Gastrocnemius medialis (tissue), 4 donors: ENCODE results near the gene SLC16A1. TPM values are rescaled to one million over a fixed set of nuclear protein-coding genes. Genes with fewer than 3 reads are reported as not detected.

Experiments
- ATAC-seq, 2 donors: fragments of 150-250 bp; one replicate each; pipeline ENCODE4 v1.9.1; 2016
- DNase-seq, 2 donors: peaks; one replicate each; pipeline ENCODE4 v3.0.0-alpha.2; 2019
- H3K27ac ChIP-seq, 4 donors: fragments of 200-600 bp; sonication (generic); 1 replicate in 1 of 4; 2 replicates in 3 of 4; pipeline ENCODE4 v1.5.1; 2016 to 2018; ENCODE audit warnings: mild to moderate bottlenecking in 2 of 4, moderate library complexity in 1 of 4
- H3K27me3 ChIP-seq, 3 donors: fragments of 200-600 bp; sonication (generic) in 2 of 3; 1 replicate in 1 of 3; 2 replicates in 2 of 3; pipeline versions ENCODE4 v1.5.1 to v1.6.0; 2016 to 2019; ENCODE audit warnings: mild to moderate bottlenecking in 1 of 3, moderate library complexity in 1 of 3
- H3K36me3 ChIP-seq, 2 donors: fragments of 200-600 bp; sonication (generic) in 1 of 2; one replicate each; pipeline ENCODE4 v1.5.1; 2017 to 2018
- H3K4me1 ChIP-seq, 2 donors: fragments of 200-600 bp; sonication (generic) in 1 of 2; one replicate each; pipeline ENCODE4 v1.5.1; 2016 to 2017; ENCODE audit warnings: mild to moderate bottlenecking in 2 of 2
- H3K4me3 ChIP-seq, 4 donors: fragments of 200-600 bp; sonication (generic) in 3 of 4; 1 replicate in 1 of 4; 2 replicates in 3 of 4; pipeline ENCODE4 v1.5.1; 2016 to 2019; ENCODE audit warnings: mild to moderate bottlenecking in 2 of 4
- H3K9me3 ChIP-seq, 3 donors: fragments of 200-600 bp; sonication (generic) in 2 of 3; 1 replicate in 1 of 3; 2 replicates in 2 of 3; pipeline ENCODE4 v1.5.1; 2016 to 2019
- CTCF ChIP-seq, 5 experiments: fragments of 450-650 bp in 3 of 5; fragments of 200-600 bp in 2 of 5; sonication (generic) in 2 of 5; IDR thresholded peaks in 4 of 5; conservative IDR thresholded peaks in 1 of 5; 1 replicate in 4 of 5; 2 replicates in 1 of 5; pipeline ENCODE4 v1.5.1; 2016 to 2019; ENCODE audit warnings: antibody characterized with exemption in 5 of 5, mild to moderate bottlenecking in 3 of 5, moderate library complexity in 3 of 5
- POLR2A ChIP-seq, 2 donors: fragments of 450-650 bp; IDR thresholded peaks; one replicate each; pipeline ENCODE4 v1.6.1; 2017; ENCODE audit warnings: antibody characterized with exemption in 2 of 2, mild to moderate bottlenecking in 2 of 2, moderate library complexity in 2 of 2
- in situ Hi-C, 4 donors: fragments of 200-750 bp; cut with MboI; loops; one replicate each; pipeline versions ENCODE4 v1.15.0 to v1.8.0; 2017; ENCODE audit warnings: low sequenced_read_pairs in 4 of 4
- intact Hi-C: fragments of 100-400 bp; cut with DNase I; formaldehyde crosslinking; loops from one replicate; pipeline ENCODE4 v1.15.1; 2023; ENCODE audit warnings: low total_unique reads
- total RNA-seq, 4 donors: library from RNA; depleted of rRNA; stranded (reverse); fragments of >200 nt; gene quantifications; one replicate each; pipeline versions ENCODE4 v1.1.0 to v1.2.3, GENCODE V29; 2016

The SLC16A1 gene
- total RNA-seq, 4 donors from 2014 or later: 26.5 to 41.6 (median 36.2) TPM

DNA sequence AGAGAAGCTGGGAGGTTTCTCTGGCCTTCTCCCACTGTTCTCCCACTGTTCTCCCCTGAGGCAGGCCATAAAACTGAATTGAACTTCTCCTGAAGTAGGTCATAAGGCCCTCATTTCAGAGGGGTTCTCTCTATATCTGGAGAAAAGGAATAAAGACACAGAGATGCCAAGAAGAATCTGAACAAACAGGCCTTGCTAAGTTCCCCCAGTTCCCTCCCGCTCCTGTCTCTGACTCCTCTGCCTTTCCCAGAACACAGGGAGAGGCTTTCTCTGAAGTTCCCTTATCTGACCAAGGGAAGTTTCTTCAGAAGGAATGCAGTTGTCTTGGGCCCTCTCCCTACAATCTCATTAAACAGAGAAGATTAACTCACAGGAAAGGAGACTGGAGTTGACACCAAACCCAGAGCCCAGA, 83.4 kb downstream of the SLC16A1 start:
- DNase-seq: no peak
- Histone ChIP-seq H3K36me3 (no peaks in the 10 kb centered on the region), H3K9me3 (no peaks in the 10 kb centered on the region), H3K27ac (no peak overlapping the region), H3K4me3 (no peak overlapping the region), H3K27me3 (no peaks in the 10 kb centered on the region), H3K4me1 (no peaks in the 10 kb centered on the region)
- in situ Hi-C loops: no loop called here
- intact Hi-C loops: loop anchor here (10.0 kb wide), 1 partner anchor 1068 kb away; no protein-coding TSS in a partner anchor
- ATAC-seq: no peak
- TF ChIP-seq CTCF (IDR thresholded peaks at IDR 0.05 in 4 of 5, conservative IDR thresholded peaks at IDR 0.05 in 1 of 5): no peak
- TF ChIP-seq POLR2A (IDR thresholded peaks at IDR 0.05): no peak

- no peak overlapping the region for H3K27ac ChIP-seq
- H3K27me3 ChIP-seq: no peaks in the 10 kb centered on the region
- no peaks in the 10 kb centered on the region for H3K36me3 ChIP-seq
- no peak for ATAC-seq
- TF ChIP-seq POLR2A (IDR thresholded peaks at IDR 0.05): no peak
- no peak for TF ChIP-seq CTCF (IDR thresholded peaks at IDR 0.05 in 4 of 5, conservative IDR thresholded peaks at IDR 0.05 in 1 of 5)
- intact Hi-C loops (loop anchor here (10.0 kb wide), 1 partner anchor 1066 kb away; no protein-coding TSS in a partner anchor), in situ Hi-C loops (no loop called here)
- H3K4me3 ChIP-seq: no peak overlapping the region
- H3K9me3 ChIP-seq: no peaks in the 10 kb centered on the region
- DNase-seq: no peak
- no peaks in the 10 kb centered on the region for H3K4me1 ChIP-seq
Observed at GRCh38 chr1:112870887-112871646, 84.9 kb downstream of the SLC16A1 start.

GRCh38 chr1:112869895-112870294, 86.1 kb downstream of the SLC16A1 start:
- Histone ChIP-seq H3K27me3 (no peaks in the 10 kb centered on the region), H3K36me3 (no peaks in the 10 kb centered on the region), H3K4me3 (no peak overlapping the region), H3K27ac (no peak overlapping the region), H3K9me3 (no peaks in the 10 kb centered on the region), H3K4me1 (no peaks in the 10 kb centered on the region)
- in situ Hi-C loops: no loop called here
- no peak for ATAC-seq
- no peak for TF ChIP-seq CTCF (IDR thresholded peaks at IDR 0.05 in 4 of 5, conservative IDR thresholded peaks at IDR 0.05 in 1 of 5)
- no peak for TF ChIP-seq POLR2A (IDR thresholded peaks at IDR 0.05)
- intact Hi-C loops: loop anchor here (10.0 kb wide), 1 partner anchor 1065 kb away; no protein-coding TSS in a partner anchor
- DNase-seq: no peak

DNA sequence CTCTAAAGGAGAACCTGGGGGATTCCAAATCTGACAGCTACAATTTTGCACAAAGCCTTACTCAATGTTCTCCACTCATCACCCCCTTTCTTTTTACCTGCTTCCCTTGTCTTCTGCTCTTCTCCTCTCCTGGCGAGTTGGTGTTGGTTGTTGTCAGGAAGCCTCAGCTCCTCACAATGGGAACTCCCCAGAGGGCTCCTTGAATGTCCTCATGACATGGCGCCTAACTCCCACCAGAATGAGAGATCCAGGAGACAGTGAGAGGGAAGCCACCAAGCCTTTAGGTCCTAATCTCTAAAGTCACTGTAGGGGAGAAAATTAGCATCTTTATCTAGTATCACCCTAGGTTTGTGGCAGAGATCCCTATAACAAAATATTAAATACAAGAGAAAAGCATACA, 87.8 kb downstream of the SLC16A1 start:
- no peaks in the 10 kb centered on the region for H3K4me1 ChIP-seq
- H3K27me3 ChIP-seq: no peaks in the 10 kb centered on the region
- no peaks in the 10 kb centered on the region for H3K9me3 ChIP-seq
- no peak overlapping the region for H3K4me3 ChIP-seq
- in situ Hi-C loops (no loop called here), intact Hi-C loops (no loop called here)
- H3K36me3 ChIP-seq: no peaks in the 10 kb centered on the region
- no peak for DNase-seq
- ATAC-seq: no peak
- H3K27ac ChIP-seq: no peak overlapping the region
- TF ChIP-seq CTCF (IDR thresholded peaks at IDR 0.05 in 4 of 5, conservative IDR thresholded peaks at IDR 0.05 in 1 of 5): no peak
- no peak for TF ChIP-seq POLR2A (IDR thresholded peaks at IDR 0.05)
